ENCODE measurements around the gene FRMD4A. TPM values are rescaled to one million over a fixed set of nuclear protein-coding genes. Genes with fewer than 3 reads are reported as not detected.

The FRMD4A gene
- total RNA-seq, 1 experiment from 2014 or later: 0.23 TPM

DNA sequence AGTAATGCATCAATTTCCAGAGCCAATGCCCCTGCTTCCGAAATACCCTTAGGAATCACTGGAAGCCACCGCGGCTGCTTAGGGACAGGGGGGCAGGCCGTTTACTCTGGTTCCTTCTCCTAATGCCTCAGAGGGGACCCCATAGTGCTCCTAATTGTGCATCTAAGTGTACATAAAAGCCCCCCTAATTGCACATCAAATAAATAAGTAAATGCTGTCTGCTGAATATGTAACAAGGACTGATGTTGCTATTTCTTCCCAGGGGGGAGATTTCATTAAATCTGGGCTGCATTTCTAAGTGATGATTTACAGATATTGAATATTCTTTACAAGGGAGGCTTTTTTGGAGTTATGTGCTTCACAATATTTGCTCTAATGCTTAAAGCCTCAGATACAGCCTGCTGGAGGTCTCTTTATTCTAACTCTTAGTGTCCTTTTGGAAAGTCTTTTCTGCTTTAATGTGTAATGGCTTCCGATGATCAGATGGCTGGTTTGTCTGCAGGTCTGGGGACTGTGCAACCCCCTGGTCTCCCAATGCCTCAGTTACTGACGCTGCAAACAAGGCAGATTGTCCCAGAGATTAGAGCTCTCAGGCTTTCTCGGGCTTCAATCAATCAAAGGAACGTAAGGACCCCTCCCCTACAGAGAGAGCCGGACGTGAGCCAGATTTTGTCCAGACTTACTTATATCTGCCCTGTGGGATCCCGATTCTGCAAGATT lies 601.0 kb downstream of the FRMD4A start:
- CTCF ChIA-PET: interaction anchor here (1.4 kb wide), 1 partner anchor 11 kb away, joined by 5 read pairs; no protein-coding TSS in a partner anchor
- Mint-ChIP-seq H3K4me1 (ENCODE audit: insufficient read depth, unreplicated experiment) (no peaks in the 10 kb centered on the region), H3K9me3 (ENCODE audit: unreplicated experiment) (no peaks in the 10 kb centered on the region), H3K36me3 (ENCODE audit: insufficient read depth, unreplicated experiment) (no peaks in the 10 kb centered on the region), H3K27me3 (ENCODE audit: insufficient read depth, unreplicated experiment) (no peaks in the 10 kb centered on the region), H3K4me3 (ENCODE audit: unreplicated experiment) (no peak overlapping the region), H3K27ac (ENCODE audit: low read depth, unreplicated experiment) (no peak overlapping the region)
- intact Hi-C loops (cut with micrococcal nuclease): no loop called here
- no peak for DNase-seq (ENCODE audit: unreplicated experiment)
- no TSS peak for BruUV-seq (replicated peaks)
- TF ChIP-seq, protein P1, sequence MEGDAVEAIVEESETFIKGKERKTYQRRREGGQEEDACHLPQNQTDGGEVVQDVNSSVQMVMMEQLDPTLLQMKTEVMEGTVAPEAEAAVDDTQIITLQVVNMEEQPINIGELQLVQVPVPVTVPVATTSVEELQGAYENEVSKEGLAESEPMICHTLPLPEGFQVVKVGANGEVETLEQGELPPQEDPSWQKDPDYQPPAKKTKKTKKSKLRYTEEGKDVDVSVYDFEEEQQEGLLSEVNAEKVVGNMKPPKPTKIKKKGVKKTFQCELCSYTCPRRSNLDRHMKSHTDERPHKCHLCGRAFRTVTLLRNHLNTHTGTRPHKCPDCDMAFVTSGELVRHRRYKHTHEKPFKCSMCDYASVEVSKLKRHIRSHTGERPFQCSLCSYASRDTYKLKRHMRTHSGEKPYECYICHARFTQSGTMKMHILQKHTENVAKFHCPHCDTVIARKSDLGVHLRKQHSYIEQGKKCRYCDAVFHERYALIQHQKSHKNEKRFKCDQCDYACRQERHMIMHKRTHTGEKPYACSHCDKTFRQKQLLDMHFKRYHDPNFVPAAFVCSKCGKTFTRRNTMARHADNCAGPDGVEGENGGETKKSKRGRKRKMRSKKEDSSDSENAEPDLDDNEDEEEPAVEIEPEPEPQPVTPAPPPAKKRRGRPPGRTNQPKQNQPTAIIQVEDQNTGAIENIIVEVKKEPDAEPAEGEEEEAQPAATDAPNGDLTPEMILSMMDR (IDR thresholded peaks at IDR 0.05; ENCODE audit: unreplicated experiment): no peak
- POLR2A ChIA-PET: no interaction called here

DNA sequence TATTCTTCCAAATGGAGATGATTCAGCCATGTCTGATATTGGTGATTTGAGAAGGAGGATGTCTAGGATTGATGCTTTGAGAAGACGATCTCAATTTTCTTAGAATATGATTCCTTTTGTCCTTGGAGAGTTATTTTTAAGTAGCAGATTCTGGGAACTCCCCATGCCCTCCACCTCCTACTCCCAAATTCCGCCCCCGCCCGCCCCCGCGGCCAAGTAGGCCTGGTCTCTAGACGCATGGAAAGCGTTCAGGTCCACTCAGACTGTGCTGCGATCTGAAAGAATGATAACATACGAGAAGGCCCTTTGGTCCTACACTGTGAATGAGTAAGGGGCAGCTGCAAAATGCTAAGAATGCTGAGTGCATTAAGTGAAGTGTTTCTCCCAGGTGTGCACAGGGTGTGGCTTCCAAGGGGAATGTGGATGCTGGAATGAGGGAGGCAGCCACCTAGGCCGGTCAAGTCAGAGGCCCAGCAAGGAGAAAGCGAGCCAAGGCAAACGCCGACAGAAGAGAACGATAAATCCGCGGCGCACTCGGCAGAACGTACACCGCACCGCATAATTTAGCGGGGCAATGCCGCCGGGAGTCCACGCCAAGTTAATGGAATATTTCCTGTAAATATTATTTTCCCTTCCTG lies 601.7 kb downstream of the FRMD4A start:
- Mint-ChIP-seq H3K27me3 (ENCODE audit: insufficient read depth, unreplicated experiment) (no peaks in the 10 kb centered on the region), H3K4me1 (ENCODE audit: insufficient read depth, unreplicated experiment) (no peaks in the 10 kb centered on the region), H3K4me3 (ENCODE audit: unreplicated experiment) (no peak overlapping the region), H3K36me3 (ENCODE audit: insufficient read depth, unreplicated experiment) (no peaks in the 10 kb centered on the region), H3K9me3 (ENCODE audit: unreplicated experiment) (no peaks in the 10 kb centered on the region), H3K27ac (ENCODE audit: low read depth, unreplicated experiment) (no peak overlapping the region)
- DNase-seq (ENCODE audit: unreplicated experiment): no peak
- BruUV-seq (replicated peaks): no TSS peak
- ChIA-PET POLR2A (no interaction called here), CTCF (no interaction called here)
- TF ChIP-seq, protein P1 (IDR thresholded peaks at IDR 0.05; ENCODE audit: unreplicated experiment): no peak
- intact Hi-C loops (cut with micrococcal nuclease): no loop called here

DNA sequence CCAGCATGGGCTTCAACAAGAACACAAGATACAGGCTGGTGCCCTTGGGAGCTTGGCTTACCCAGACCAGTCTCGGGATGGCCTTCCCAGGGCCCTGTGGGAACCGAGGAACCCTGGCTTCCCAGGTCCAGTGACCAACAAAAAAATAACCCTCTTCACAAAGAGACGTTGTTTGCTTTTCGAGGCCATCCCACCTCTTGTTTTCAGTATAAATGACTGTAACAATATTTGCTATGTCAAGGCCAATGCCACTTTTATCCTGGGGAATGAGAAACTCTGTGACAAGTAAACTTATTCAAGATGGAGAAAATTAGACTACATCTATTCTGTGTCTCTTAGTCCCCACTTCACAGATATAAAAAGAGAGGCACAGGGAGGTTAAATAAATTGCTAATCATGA lies 605.1 kb downstream of the FRMD4A start:
- CTCF ChIA-PET: no interaction called here
- TF ChIP-seq, protein P1 (IDR thresholded peaks at IDR 0.05; ENCODE audit: unreplicated experiment): no peak
- no peaks in the 10 kb centered on the region for H3K36me3 Mint-ChIP-seq (ENCODE audit: insufficient read depth, unreplicated experiment)

DNA sequence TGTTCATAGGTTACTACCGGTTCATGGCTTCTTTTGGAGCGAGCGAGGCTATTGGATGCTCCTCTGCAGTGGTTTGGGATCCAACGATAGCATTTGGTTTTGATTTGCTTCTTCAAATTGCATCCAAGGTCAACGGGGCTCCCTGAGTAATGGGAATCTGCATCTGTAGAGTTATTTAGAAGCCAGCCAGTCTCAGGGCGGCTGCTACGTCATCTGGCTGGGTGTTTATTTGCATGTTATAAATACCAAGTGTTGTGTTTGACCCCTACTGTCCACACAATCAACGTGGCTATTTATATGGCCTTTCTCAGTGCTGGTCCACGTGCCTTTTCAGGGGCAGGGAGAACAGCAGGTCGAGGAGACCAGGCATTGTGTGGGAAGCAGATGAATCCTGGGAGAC lies 606.2 kb downstream of the FRMD4A start:
- intact Hi-C loops (cut with micrococcal nuclease): no loop called here
- no TSS peak for BruUV-seq (replicated peaks)
- POLR2A ChIA-PET: no interaction called here

More for the DNA sequence above, 605.1 kb downstream of the FRMD4A start:
- Mint-ChIP-seq H3K27me3 (ENCODE audit: insufficient read depth, unreplicated experiment) (no peaks in the 10 kb centered on the region), H3K4me3 (ENCODE audit: unreplicated experiment) (no peak overlapping the region), H3K9me3 (ENCODE audit: unreplicated experiment) (no peaks in the 10 kb centered on the region), H3K4me1 (ENCODE audit: insufficient read depth, unreplicated experiment) (no peaks in the 10 kb centered on the region), H3K27ac (ENCODE audit: low read depth, unreplicated experiment) (no peak overlapping the region)
- DNase-seq (ENCODE audit: unreplicated experiment): no peak
- BruUV-seq (replicated peaks): no TSS peak
- intact Hi-C loops (cut with micrococcal nuclease): no loop called here
- POLR2A ChIA-PET: interaction anchor here (0.6 kb wide), 1 partner anchor 1517 kb away, joined by 5 read pairs; no protein-coding TSS in a partner anchor

More for the DNA sequence above, 606.2 kb downstream of the FRMD4A start:
- CTCF ChIA-PET: interaction anchor here (0.6 kb wide), 1 partner anchor 9 kb away, joined by 3 read pairs; no protein-coding TSS in a partner anchor
- no peaks in the 10 kb centered on the region for H3K4me1 Mint-ChIP-seq (ENCODE audit: insufficient read depth, unreplicated experiment)
- DNase-seq (ENCODE audit: unreplicated experiment): no peak
- no peaks in the 10 kb centered on the region for H3K36me3 Mint-ChIP-seq (ENCODE audit: insufficient read depth, unreplicated experiment)
- H3K4me3 Mint-ChIP-seq (ENCODE audit: unreplicated experiment): no peak overlapping the region
- no peak overlapping the region for H3K27ac Mint-ChIP-seq (ENCODE audit: low read depth, unreplicated experiment)
- TF ChIP-seq, protein P1 (IDR thresholded peaks at IDR 0.05; ENCODE audit: unreplicated experiment): no peak
- no peaks in the 10 kb centered on the region for H3K9me3 Mint-ChIP-seq (ENCODE audit: unreplicated experiment)
- no peaks in the 10 kb centered on the region for H3K27me3 Mint-ChIP-seq (ENCODE audit: insufficient read depth, unreplicated experiment)

All from MCF 10A (cell line).